Measurements from ENCODE around the gene FKBP2.

- no peak for TF ChIP-seq CTCF (IDR thresholded peaks at IDR 0.05; ENCODE audit: low read length)
- no peak for TF ChIP-seq EZH2 (IDR thresholded peaks at IDR 0.05; ENCODE audit: borderline replicate concordance, low read length)
Observed at GRCh38 chr11:64241241-64241490, 271 bp downstream of the FKBP2 start.

Data from OCI-LY1 (cell line).